Nephron (organoid): ENCODE data around the gene PCBP3.

ENCODE experiments used
- H3K27ac Mint-ChIP-seq, 3 experiments: 2 replicates each; pipeline ENCODE4 v1.8.0; 2020; ENCODE audit warnings: mixed read lengths in 3 of 3, mild to moderate bottlenecking in 2 of 3, moderate library complexity in 1 of 3
- H3K27me3 Mint-ChIP-seq: 2 replicates; pipeline ENCODE4 v1.8.0; 2021; ENCODE audit warnings: low read depth, mild to moderate bottlenecking, moderate library complexity, mixed read lengths
- H3K36me3 Mint-ChIP-seq: 2 replicates; pipeline ENCODE4 v1.8.0; 2020; ENCODE audit warnings: low read depth, mixed read lengths
- H3K4me1 Mint-ChIP-seq: 2 replicates; pipeline ENCODE4 v1.8.0; 2020; ENCODE audit warnings: mixed read lengths
- H3K4me3 Mint-ChIP-seq, 3 experiments: 2 replicates each; pipeline ENCODE4 v1.8.0; 2020; ENCODE audit warnings: mild to moderate bottlenecking in 3 of 3, mixed read lengths in 3 of 3, moderate library complexity in 2 of 3
- H3K9me3 Mint-ChIP-seq: 2 replicates; pipeline ENCODE4 v1.8.0; 2020; ENCODE audit warnings: mixed read lengths
- TF ChIP-seq, protein P1 (sequence below), 3 experiments: fragments of 200-600 bp; sonication (generic); IDR thresholded peaks; one replicate each; pipeline ENCODE4 v1.5.0; 2021; ENCODE audit warnings: antibody characterized with exemption in 3 of 3; ENCODE audit not compliant: unreplicated experiment in 3 of 3

The PCBP3 gene

GRCh38 chr21:45736042-45736689 lies 92.6 kb downstream of the PCBP3 start:
- H3K9me3 Mint-ChIP-seq = peaks cover 8% of the 10 kb centered on the region
- peaks cover 15% of the 10 kb centered on the region for H3K4me1 Mint-ChIP-seq
- H3K4me3 Mint-ChIP-seq = no peak overlapping the region
- H3K36me3 Mint-ChIP-seq = no peaks in the 10 kb centered on the region
- H3K27me3 Mint-ChIP-seq = peaks cover 4% of the 10 kb centered on the region
- H3K27ac Mint-ChIP-seq = no peak overlapping the region
- TF ChIP-seq, protein P1, sequence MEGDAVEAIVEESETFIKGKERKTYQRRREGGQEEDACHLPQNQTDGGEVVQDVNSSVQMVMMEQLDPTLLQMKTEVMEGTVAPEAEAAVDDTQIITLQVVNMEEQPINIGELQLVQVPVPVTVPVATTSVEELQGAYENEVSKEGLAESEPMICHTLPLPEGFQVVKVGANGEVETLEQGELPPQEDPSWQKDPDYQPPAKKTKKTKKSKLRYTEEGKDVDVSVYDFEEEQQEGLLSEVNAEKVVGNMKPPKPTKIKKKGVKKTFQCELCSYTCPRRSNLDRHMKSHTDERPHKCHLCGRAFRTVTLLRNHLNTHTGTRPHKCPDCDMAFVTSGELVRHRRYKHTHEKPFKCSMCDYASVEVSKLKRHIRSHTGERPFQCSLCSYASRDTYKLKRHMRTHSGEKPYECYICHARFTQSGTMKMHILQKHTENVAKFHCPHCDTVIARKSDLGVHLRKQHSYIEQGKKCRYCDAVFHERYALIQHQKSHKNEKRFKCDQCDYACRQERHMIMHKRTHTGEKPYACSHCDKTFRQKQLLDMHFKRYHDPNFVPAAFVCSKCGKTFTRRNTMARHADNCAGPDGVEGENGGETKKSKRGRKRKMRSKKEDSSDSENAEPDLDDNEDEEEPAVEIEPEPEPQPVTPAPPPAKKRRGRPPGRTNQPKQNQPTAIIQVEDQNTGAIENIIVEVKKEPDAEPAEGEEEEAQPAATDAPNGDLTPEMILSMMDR (IDR thresholded peaks at IDR 0.05; ENCODE audit: unreplicated experiment in 3 of 3) = no peak

GRCh38 chr21:45736690-45737484 lies 93.4 kb downstream of the PCBP3 start:
- H3K9me3 Mint-ChIP-seq = peaks cover 5% of the 10 kb centered on the region
- TF ChIP-seq, protein P1 (IDR thresholded peaks at IDR 0.05; ENCODE audit: unreplicated experiment in 3 of 3) = no peak
- H3K27me3 Mint-ChIP-seq = peaks cover 4% of the 10 kb centered on the region
- H3K4me3 Mint-ChIP-seq = no peak overlapping the region
- no peak overlapping the region for H3K27ac Mint-ChIP-seq
- H3K4me1 Mint-ChIP-seq = peaks cover 15% of the 10 kb centered on the region
- no peaks in the 10 kb centered on the region for H3K36me3 Mint-ChIP-seq

GRCh38 chr21:45737485-45738166 lies 94.1 kb downstream of the PCBP3 start:
- TF ChIP-seq, protein P1 (IDR thresholded peaks at IDR 0.05; ENCODE audit: unreplicated experiment in 3 of 3) = no peak
- Mint-ChIP-seq H3K27me3 (peaks cover 4% of the 10 kb centered on the region), H3K36me3 (no peaks in the 10 kb centered on the region), H3K4me3 (no peak overlapping the region), H3K27ac (no peak overlapping the region), H3K4me1 (peaks cover 15% of the 10 kb centered on the region), H3K9me3 (peaks cover 5% of the 10 kb centered on the region)

GRCh38 chr21:45739218-45740087 lies 95.9 kb downstream of the PCBP3 start:
- Mint-ChIP-seq H3K9me3 (peaks cover 2% of the 10 kb centered on the region), H3K27me3 (peaks cover 4% of the 10 kb centered on the region), H3K27ac (no peak overlapping the region), H3K4me3 (no peak overlapping the region), H3K4me1 (peaks cover 10% of the 10 kb centered on the region), H3K36me3 (no peaks in the 10 kb centered on the region)
- TF ChIP-seq, protein P1 (IDR thresholded peaks at IDR 0.05; ENCODE audit: unreplicated experiment in 3 of 3) = no peak

- no peaks in the 10 kb centered on the region for H3K9me3 Mint-ChIP-seq
These were observed 96.5 kb downstream of the PCBP3 start for GRCh38 chr21:45740088-45740440.

More at GRCh38 chr21:45740088-45740440, 96.5 kb downstream of the PCBP3 start:
- Mint-ChIP-seq H3K27me3 (peaks cover 4% of the 10 kb centered on the region), H3K27ac (no peak overlapping the region), H3K36me3 (no peaks in the 10 kb centered on the region), H3K4me1 (peaks cover 10% of the 10 kb centered on the region), H3K4me3 (no peak overlapping the region)
- TF ChIP-seq, protein P1 (IDR thresholded peaks at IDR 0.05; ENCODE audit: unreplicated experiment in 3 of 3) = no peak
